K562 (cell line): ENCODE results near the gene RFPL2. TPM values are rescaled to one million over a fixed set of nuclear protein-coding genes. Genes with fewer than 3 reads are reported as not detected.

Experiments
- ATAC-seq: fragments of 200-7000 bp; cut with Tn5 transposase; 3 replicates; pipeline ENCODE4 v1.9.1; 2020; ENCODE audit warnings: moderate library complexity
- BruUV-seq: library from RNA; stranded (reverse); fragments of 400-500 nt; replicated peaks from 2 replicates; lab custom pipeline; 2021; lab: Mats Ljungman, UMichigan
- CTCF ChIA-PET: fragments of 300-600 bp; formaldehyde crosslinking; extraction: SDS; loops from one replicate; lab custom pipeline; 2021; ENCODE audit warnings: low intra/inter-chr PET ratio; lab: Yijun Ruan, JAX
- POLR2A ChIA-PET: fragments of 300-600, 350-650 bp; sonication (Branson Sonifier 250); formaldehyde crosslinking; extraction: SDS; loops from one replicate; lab custom pipeline; 2021; ENCODE audit warnings: antibody characterized with exemption, inconsistent platforms; lab: Yijun Ruan, JAX
- DNase-seq, 4 experiments: peaks; one replicate each; pipeline versions ENCODE4 v3.0.0 to v3.0.0-alpha.2; 2011 to 2018; ENCODE audit warnings: low spot score in 3 of 4, mixed read lengths in 3 of 4; ENCODE audit errors: extremely low read depth in 1 of 4
- FAIRE-seq: peaks from 2 replicates; lab custom pipeline; 2011; peaks lifted over from hg19 to GRCh38; lab: Jason Lieb, UNC
- H2AFZ ChIP-seq: 2 replicates; pipeline ENCODE4 v1.6.0; 2011; ENCODE audit warnings: low read depth, low read length, control low read depth, inconsistent platforms
- H3K27ac ChIP-seq: fragments of 200-600 bp; 3 replicates; pipeline ENCODE4 v1.8.0; 2011; ENCODE audit warnings: low read depth, mild to moderate bottlenecking, control low read depth, inconsistent platforms, low read length, moderate library complexity, mixed read lengths; ENCODE audit errors: extremely low read depth
- H3K27me3 ChIP-seq, 2 experiments: fragments of 300-600 bp in 1 of 2; 2 replicates in 1 of 2; 3 replicates in 1 of 2; pipeline versions ENCODE4 v1.6.0 to v1.8.0; 2011; ENCODE audit warnings: inconsistent platforms in 2 of 2, low read length in 2 of 2, mild to moderate bottlenecking in 1 of 2, mixed read lengths in 1 of 2, moderate library complexity in 1 of 2; ENCODE audit not compliant: control insufficient read depth in 2 of 2, insufficient read depth in 2 of 2
- H3K36me3 ChIP-seq: fragments of 300-600 bp; 3 replicates; pipeline ENCODE4 v1.8.0; 2011; ENCODE audit warnings: mild to moderate bottlenecking, low read length, inconsistent platforms; ENCODE audit not compliant: control insufficient read depth, insufficient read depth
- H3K4me1 ChIP-seq, 2 experiments: fragments of 200-600 bp in 1 of 2; replicated peaks in 1 of 2; 2 replicates in 1 of 2; 3 replicates in 1 of 2; pipeline versions ENCODE4 v1.5.1 to v1.8.0; 2011; ENCODE audit warnings: inconsistent platforms in 2 of 2, low read length in 2 of 2, mild to moderate bottlenecking in 1 of 2, mixed read lengths in 1 of 2, moderate library complexity in 1 of 2; ENCODE audit not compliant: control insufficient read depth in 2 of 2, insufficient read depth in 2 of 2
- H3K4me2 ChIP-seq: 2 replicates; pipeline ENCODE4 v1.6.1; 2011; ENCODE audit warnings: low read length, control low read depth, inconsistent platforms, mixed read lengths; ENCODE audit not compliant: insufficient read depth
- H3K4me3 ChIP-seq: fragments of 200-600 bp; sonication (generic), shearing (Covaris generic); 2 replicates; pipeline ENCODE4 v1.5.1; 2016; ENCODE audit warnings: control low read depth, inconsistent platforms
- H3K79me2 ChIP-seq: fragments of 200-600 bp; 3 replicates; pipeline ENCODE4 v1.8.0; 2011; ENCODE audit warnings: low read length, inconsistent platforms; ENCODE audit not compliant: control insufficient read depth, insufficient read depth
- H3K9ac ChIP-seq, 2 experiments: 2 replicates each; pipeline versions ENCODE4 v1.6.0 to v1.6.1; 2011; ENCODE audit warnings: low read depth in 2 of 2, low read length in 2 of 2, control low read depth in 1 of 2, inconsistent platforms in 1 of 2, mild to moderate bottlenecking in 1 of 2, mixed read lengths in 1 of 2; ENCODE audit not compliant: insufficient read depth in 1 of 2
- H3K9me1 ChIP-seq: one replicate; pipeline ENCODE4 v1.6.0; 2011; ENCODE audit warnings: inconsistent platforms, mild to moderate bottlenecking, low read length, moderate library complexity; ENCODE audit not compliant: control insufficient read depth, insufficient read depth
- H3K9me3 ChIP-seq: replicated peaks from 2 replicates; pipeline ENCODE4 v1.5.1; 2011; ENCODE audit warnings: low read depth, low read length, inconsistent platforms; ENCODE audit not compliant: control insufficient read depth, insufficient read depth
- H4K20me1 ChIP-seq: replicated peaks from 2 replicates; pipeline ENCODE4 v1.6.1; 2011; ENCODE audit warnings: low read length, inconsistent platforms, mixed read lengths; ENCODE audit not compliant: control insufficient read depth, insufficient read depth
- FOXA3 ChIP-seq, 2 experiments: fragments of 450-650 bp in 1 of 2; sonication (generic) in 1 of 2; formaldehyde crosslinking; IDR thresholded peaks in 1 of 2; conservative IDR thresholded peaks in 1 of 2; 2 replicates each; pipeline versions ENCODE4 v1.4.0 to v1.8.0; 2020 to 2022; ENCODE audit warnings: mild to moderate bottlenecking in 2 of 2, missing genetic modification reagents in 1 of 2
- RBM22 ChIP-seq: fragments of 200-400 bp; formaldehyde crosslinking; IDR thresholded peaks from 2 replicates; pipeline ENCODE4 v1.6.1; 2018; ENCODE audit warnings: low read length, low read depth; ENCODE audit not compliant: poor library complexity, severe bottlenecking
- RUNX1 ChIP-seq: sonication (generic); IDR thresholded peaks from 2 replicates; pipeline ENCODE4 v1.6.1; 2016; ENCODE audit warnings: antibody characterized with exemption, low read depth
- SRSF9 ChIP-seq: fragments of 200-400 bp; formaldehyde crosslinking; IDR thresholded peaks from 2 replicates; pipeline ENCODE4 v1.6.1; 2017; ENCODE audit warnings: low read depth, low read length, borderline replicate concordance
- U2AF2 ChIP-seq: fragments of 200-400 bp; formaldehyde crosslinking; optimal IDR thresholded peaks from 2 replicates; pipeline ENCODE3; 2017; ENCODE audit warnings: low read depth, mild to moderate bottlenecking, low read length
- ZNF140 ChIP-seq: fragments of 250-450 bp; sonication (Bioruptor Pico); IDR thresholded peaks from 2 replicates; pipeline ENCODE4 v1.8.0; 2021; ENCODE audit warnings: moderate library complexity, mild to moderate bottlenecking, inconsistent platforms
- ZNF512 ChIP-seq: IDR thresholded peaks from 2 replicates; pipeline ENCODE4 v1.6.1; 2016; ENCODE audit warnings: missing genetic modification characterization, missing compliant biosample characterization
- ZNF561 ChIP-seq: fragments of 450-650 bp; formaldehyde crosslinking; conservative IDR thresholded peaks from 2 replicates; pipeline ENCODE4 v1.4.0; 2020; ENCODE audit warnings: mild to moderate bottlenecking, moderate library complexity
- ZNF780A ChIP-seq: fragments of 250-450 bp; sonication (Bioruptor Pico); IDR thresholded peaks from 2 replicates; pipeline ENCODE4 v1.5.0; 2021; ENCODE audit warnings: mild to moderate bottlenecking
- WGBS: fragments of 100-300 bp; shearing (Covaris generic); methylation state at CpG from one replicate; pipeline ENCODE4 v1.1.6; 2016; ENCODE audit warnings: low coverage, mixed read lengths; ENCODE audit not compliant: insufficient coverage; ENCODE audit errors: missing lambda C conversion rate; 5-methylcytosine and 5-hydroxymethylcytosine counted together
- in situ Hi-C: fragments of 300-500 bp; cut with MboI; formaldehyde crosslinking; loops from 4 replicates; pipeline ENCODE4 v1.15.0; 2018; ENCODE audit warnings: inconsistent platforms, mixed read lengths
- intact Hi-C: fragments of 100-400 bp; cut with micrococcal nuclease; formaldehyde crosslinking; loops from 2 replicates; pipeline ENCODE4 v1.14.2; 2022
- polyA plus RNA-seq, 8 experiments: library from polyadenylated mRNA; depleted of rRNA in 4 of 8; stranded (reverse) in 5 of 8; unstranded in 3 of 8; fragments of >200 nt; fragmentation: Nextera tagmentation in 2 of 8; fragmentation: Illumina TruSeq in 1 of 8; extraction: Ambion mirVana in 2 of 8; extraction: Trizol in 1 of 8; gene quantifications; 2 replicates each; pipeline versions ENCODE4 v1.2.1 to v1.2.3, GENCODE V29; 2011 to 2014; ENCODE audit warnings: inconsistent platforms in 1 of 8, missing spikeins in 1 of 8
- total RNA-seq, 7 experiments: library from RNA; depleted of rRNA in 6 of 7; stranded (reverse); fragments of >200 nt in 6 of 7; fragmentation: Illumina TruSeq in 2 of 7; extraction: Trizol in 2 of 7; gene quantifications; 2 replicates each; pipeline versions ENCODE4 v1.2.1 to v1.2.3, GENCODE V29; 2011 to 2021; ENCODE audit warnings: low replicate concordance in 1 of 7

RFPL2 gene
- total and polyA plus RNA-seq, 9 of the 15 experiments (the other 6 are each of a cell fraction or from before 2014, with no cell fraction given) = not detected

DNA sequence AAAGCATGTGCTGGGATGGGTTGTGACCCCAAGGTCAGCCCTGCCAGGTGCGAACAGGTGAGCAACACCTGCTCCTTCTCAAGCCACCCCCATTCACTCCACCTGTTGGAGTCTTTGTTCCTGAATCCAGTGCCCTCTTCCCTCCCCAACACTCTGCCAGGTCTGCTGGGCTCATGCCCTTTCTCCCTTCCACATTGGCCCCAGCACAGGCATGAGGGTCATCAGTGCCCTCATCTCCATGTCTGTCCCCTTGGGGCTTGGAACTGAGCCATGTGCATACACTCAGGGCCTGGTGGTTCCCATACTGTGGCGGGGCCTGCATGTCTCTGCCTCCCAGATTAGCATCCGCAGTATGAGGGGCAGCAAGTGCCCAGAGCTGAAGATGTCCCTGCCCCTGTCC lies 19.1 kb downstream of the RFPL2 start:
- 0% methylated on average over 3 of the region's 3 CpGs for WGBS
- H3K36me3 ChIP-seq = no peaks in the 10 kb centered on the region
- no peak for ATAC-seq
- FAIRE-seq = no peak
- H3K4me1 ChIP-seq = no peaks in the 10 kb centered on the region
- no peaks in the 10 kb centered on the region for H3K9me1 ChIP-seq
- H3K9me3 ChIP-seq = no peaks in the 10 kb centered on the region
- no peak overlapping the region for H2AFZ ChIP-seq
- intact Hi-C loops = no loop called here
- in situ Hi-C loops = no loop called here
- H3K4me2 ChIP-seq = no peak overlapping the region
- ChIA-PET CTCF (no interaction called here), POLR2A (no interaction called here)
- no peak overlapping the region for H3K27ac ChIP-seq
- no peaks in the 10 kb centered on the region for H3K79me2 ChIP-seq
- H3K4me3 ChIP-seq = no peak overlapping the region
- no peaks in the 10 kb centered on the region for H3K27me3 ChIP-seq
- DNase-seq = no peak
- H3K9ac ChIP-seq = no peak overlapping the region
- TF ChIP-seq RBM22 = no peak
- no peak for TF ChIP-seq ZNF140 (CRISPR knock-in tag)
- no peak for TF ChIP-seq FOXA3 (CRISPR knock-in tag; conservative IDR thresholded peaks at IDR 0.05 in 1 of 2, IDR thresholded peaks at IDR 0.05 in 1 of 2)
- TF ChIP-seq ZNF561 (CRISPR knock-in tag) = no peak
- H4K20me1 ChIP-seq = no peaks in the 10 kb centered on the region
- BruUV-seq = no TSS peak

GRCh38 chr22:32183625-32184024 lies 21.2 kb downstream of the RFPL2 start:
- Histone ChIP-seq H3K27ac (no peak overlapping the region), H3K36me3 (no peaks in the 10 kb centered on the region), H3K4me3 (no peak overlapping the region), H3K27me3 (no peaks in the 10 kb centered on the region), H3K4me2 (no peak overlapping the region), H4K20me1 (no peaks in the 10 kb centered on the region), H3K79me2 (no peaks in the 10 kb centered on the region), H3K9me1 (no peaks in the 10 kb centered on the region), H3K4me1 (no peaks in the 10 kb centered on the region), H2AFZ (no peak overlapping the region), H3K9me3 (no peaks in the 10 kb centered on the region), H3K9ac (no peak overlapping the region)
- intact Hi-C loops = no loop called here
- ATAC-seq (no peak), DNase-seq (no peak), FAIRE-seq (no peak)
- no TSS peak for BruUV-seq
- CTCF ChIA-PET = no interaction called here
- POLR2A ChIA-PET = no interaction called here
- TF ChIP-seq RUNX1 = no peak
- no peak for TF ChIP-seq ZNF512 (tag)
- no peak for TF ChIP-seq U2AF2
- no peak for TF ChIP-seq SRSF9
- no peak for TF ChIP-seq ZNF780A (CRISPR knock-in tag)
- in situ Hi-C loops = no loop called here
- 0% methylated on average over 3 of the region's 3 CpGs for WGBS
